ENCODE data around the gene SMG6. TPM values are rescaled to one million over a fixed set of nuclear protein-coding genes. Genes with fewer than 3 reads are reported as not detected.

The SMG6 gene
- total RNA-seq, 1 experiment from 2014 or later: 36.1 TPM

DNA sequence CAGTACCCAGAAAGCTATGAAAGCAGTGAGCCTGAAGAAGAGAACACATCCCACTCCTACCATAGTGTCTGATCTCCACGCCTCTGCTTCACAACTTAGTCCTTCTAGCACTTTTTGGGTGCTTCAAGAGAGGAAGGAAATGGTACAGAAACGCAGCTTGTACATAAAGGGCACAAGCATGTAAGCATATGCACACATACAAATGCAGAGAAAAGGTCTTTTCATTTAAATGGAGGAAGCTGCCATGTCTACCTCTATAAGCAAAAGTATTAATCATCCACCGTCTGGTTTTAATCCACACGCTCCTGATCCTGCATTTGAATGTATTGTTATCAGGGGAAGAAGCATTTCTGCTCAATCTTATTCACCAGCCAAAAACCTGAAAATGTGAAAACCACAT is 148.0 kb downstream of the SMG6 start:
- Histone ChIP-seq H3K4me1 (ENCODE audit: insufficient read depth, low read length, poor library complexity, severe bottlenecking) (peaks cover 7% of the 10 kb centered on the region), H3K9me3 (ENCODE audit: low read depth, low read length, poor library complexity, severe bottlenecking) (no peaks in the 10 kb centered on the region), H3K36me3 (ENCODE audit: insufficient read depth, low read length, poor library complexity, severe bottlenecking) (peaks cover 5% of the 10 kb centered on the region), H3K4me3 (ENCODE audit: low read depth, low read length, poor library complexity, severe bottlenecking) (no peak overlapping the region), H3K27ac (ENCODE audit: low read depth, low read length, poor library complexity, severe bottlenecking) (no peak overlapping the region), H3K27me3 (replicated peaks; ENCODE audit: insufficient read depth, low read depth, low read length, poor library complexity) (no peaks in the 10 kb centered on the region)
- TF ChIP-seq, protein P1, sequence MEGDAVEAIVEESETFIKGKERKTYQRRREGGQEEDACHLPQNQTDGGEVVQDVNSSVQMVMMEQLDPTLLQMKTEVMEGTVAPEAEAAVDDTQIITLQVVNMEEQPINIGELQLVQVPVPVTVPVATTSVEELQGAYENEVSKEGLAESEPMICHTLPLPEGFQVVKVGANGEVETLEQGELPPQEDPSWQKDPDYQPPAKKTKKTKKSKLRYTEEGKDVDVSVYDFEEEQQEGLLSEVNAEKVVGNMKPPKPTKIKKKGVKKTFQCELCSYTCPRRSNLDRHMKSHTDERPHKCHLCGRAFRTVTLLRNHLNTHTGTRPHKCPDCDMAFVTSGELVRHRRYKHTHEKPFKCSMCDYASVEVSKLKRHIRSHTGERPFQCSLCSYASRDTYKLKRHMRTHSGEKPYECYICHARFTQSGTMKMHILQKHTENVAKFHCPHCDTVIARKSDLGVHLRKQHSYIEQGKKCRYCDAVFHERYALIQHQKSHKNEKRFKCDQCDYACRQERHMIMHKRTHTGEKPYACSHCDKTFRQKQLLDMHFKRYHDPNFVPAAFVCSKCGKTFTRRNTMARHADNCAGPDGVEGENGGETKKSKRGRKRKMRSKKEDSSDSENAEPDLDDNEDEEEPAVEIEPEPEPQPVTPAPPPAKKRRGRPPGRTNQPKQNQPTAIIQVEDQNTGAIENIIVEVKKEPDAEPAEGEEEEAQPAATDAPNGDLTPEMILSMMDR (conservative IDR thresholded peaks at IDR 0.05; ENCODE audit: low read depth, low read length): no peak
- TF ChIP-seq EZH2 (IDR thresholded peaks at IDR 0.05; ENCODE audit: borderline replicate concordance, low read depth, low read length, poor library complexity, severe bottlenecking): no peak
- no peak for DNase-seq (ENCODE audit: low spot score)
- BruUV-seq (replicated peaks): no TSS peak
- ChIA-PET POLR2A (ENCODE audit: low non-redundant PET) (no interaction called here), CTCF (interaction anchor here (1.1 kb wide), 1 partner anchor 76 kb away, joined by 4 read pairs; no protein-coding TSS in a partner anchor)
- intact Hi-C loops (cut with micrococcal nuclease; ENCODE audit: unreplicated experiment): no loop called here

DNA sequence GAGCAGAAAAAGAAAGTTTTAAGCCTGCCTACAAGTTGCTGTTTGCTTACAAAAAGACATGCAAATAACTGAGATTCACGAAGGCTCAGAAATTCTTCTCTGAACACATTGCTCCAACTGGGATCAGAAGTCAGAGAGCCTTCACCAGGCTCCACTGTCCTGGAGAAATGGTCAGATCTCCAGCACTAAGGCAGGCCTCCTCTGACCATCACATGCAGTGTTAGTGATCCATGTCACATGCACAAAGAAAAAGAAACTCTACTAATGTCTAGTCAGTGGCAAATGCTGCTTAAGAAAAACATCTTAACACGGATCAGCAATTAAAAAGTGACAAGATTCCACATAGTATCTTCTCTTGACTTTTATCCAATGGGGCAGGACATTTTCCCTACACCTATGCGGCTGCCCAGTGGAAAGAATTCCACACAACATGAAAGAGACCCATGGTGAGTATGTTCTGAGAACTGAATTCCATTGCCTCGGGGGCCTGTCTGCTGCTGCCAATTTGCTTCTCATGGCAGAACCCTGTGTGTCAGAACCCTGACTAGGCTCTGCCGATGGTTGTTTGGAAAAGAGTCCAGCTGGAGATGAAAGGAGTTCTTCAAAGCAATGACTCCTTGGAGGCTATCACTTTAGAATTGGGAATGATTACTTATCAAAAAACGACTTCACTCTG is 152.1 kb downstream of the SMG6 start:
- no peaks in the 10 kb centered on the region for H3K9me3 ChIP-seq (ENCODE audit: low read depth, low read length, poor library complexity, severe bottlenecking)
- ChIA-PET CTCF (interaction anchor here (0.6 kb wide), 1 partner anchor 386 kb away, joined by 8 read pairs; no protein-coding TSS in a partner anchor), POLR2A (ENCODE audit: low non-redundant PET) (no interaction called here)
- no peaks in the 10 kb centered on the region for H3K4me1 ChIP-seq (ENCODE audit: insufficient read depth, low read length, poor library complexity, severe bottlenecking)
- no peak overlapping the region for H3K27ac ChIP-seq (ENCODE audit: low read depth, low read length, poor library complexity, severe bottlenecking)
- DNase-seq (ENCODE audit: low spot score): no peak
- intact Hi-C loops (cut with micrococcal nuclease; ENCODE audit: unreplicated experiment): no loop called here
- TF ChIP-seq, protein P1 (conservative IDR thresholded peaks at IDR 0.05; ENCODE audit: low read depth, low read length): no peak
- no peak for TF ChIP-seq EZH2 (IDR thresholded peaks at IDR 0.05; ENCODE audit: borderline replicate concordance, low read depth, low read length, poor library complexity, severe bottlenecking)
- no peaks in the 10 kb centered on the region for H3K27me3 ChIP-seq (replicated peaks; ENCODE audit: insufficient read depth, low read depth, low read length, poor library complexity)
- H3K36me3 ChIP-seq (ENCODE audit: insufficient read depth, low read length, poor library complexity, severe bottlenecking): peaks cover 11% of the 10 kb centered on the region
- no peak overlapping the region for H3K4me3 ChIP-seq (ENCODE audit: low read depth, low read length, poor library complexity, severe bottlenecking)
- no TSS peak for BruUV-seq (replicated peaks)

DNA sequence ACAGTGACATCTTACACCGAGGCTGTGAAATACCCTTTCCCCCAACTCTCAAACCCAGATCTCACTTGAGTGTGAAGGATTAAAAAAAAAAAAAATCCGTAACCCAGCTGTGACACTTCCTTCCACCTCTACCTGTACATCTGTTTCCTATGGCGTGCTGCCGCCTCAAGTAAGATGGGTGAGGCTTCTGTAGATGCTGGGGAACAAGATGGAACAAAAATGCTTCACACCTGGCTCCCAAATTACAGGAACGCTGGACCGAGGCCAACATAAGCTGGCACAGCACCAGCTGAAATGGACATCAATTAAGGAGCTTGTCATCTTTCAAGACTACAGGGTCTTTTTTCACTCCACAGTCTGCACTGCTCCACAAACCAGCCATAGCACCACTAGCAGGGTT is 152.8 kb downstream of the SMG6 start:
- Histone ChIP-seq H3K27ac (ENCODE audit: low read depth, low read length, poor library complexity, severe bottlenecking) (no peak overlapping the region), H3K4me1 (ENCODE audit: insufficient read depth, low read length, poor library complexity, severe bottlenecking) (no peaks in the 10 kb centered on the region), H3K9me3 (ENCODE audit: low read depth, low read length, poor library complexity, severe bottlenecking) (no peaks in the 10 kb centered on the region), H3K4me3 (ENCODE audit: low read depth, low read length, poor library complexity, severe bottlenecking) (no peak overlapping the region), H3K36me3 (ENCODE audit: insufficient read depth, low read length, poor library complexity, severe bottlenecking) (peaks cover 10% of the 10 kb centered on the region), H3K27me3 (replicated peaks; ENCODE audit: insufficient read depth, low read depth, low read length, poor library complexity) (no peaks in the 10 kb centered on the region)
- intact Hi-C loops (cut with micrococcal nuclease; ENCODE audit: unreplicated experiment): no loop called here
- ChIA-PET CTCF (no interaction called here), POLR2A (ENCODE audit: low non-redundant PET) (no interaction called here)
- TF ChIP-seq, protein P1 (conservative IDR thresholded peaks at IDR 0.05; ENCODE audit: low read depth, low read length): no peak
- no peak for DNase-seq (ENCODE audit: low spot score)
- BruUV-seq (replicated peaks): no TSS peak
